ENCODE data around the gene TRIM62. TPM values are rescaled to one million over a fixed set of nuclear protein-coding genes. Genes with fewer than 3 reads are reported as not detected.
"Not testable (repeated sequence)": the region's sequence is repeated elsewhere in the genome, so short reads cannot be mapped to it uniquely, and the experiment has no call there.

Gene TRIM62
- total RNA-seq, 1 donor from 2014 or later, result 1.4 TPM

- Mint-ChIP-seq H3K4me3 (peak overlapping the region; percentile 92), H3K9me3 (peaks cover 2% of the 10 kb centered on the region), H3K4me1 (peaks cover 16% of the 10 kb centered on the region), H3K27ac (peak overlapping the region; percentile 33), H3K36me3 (peaks cover 2% of the 10 kb centered on the region), H3K27me3 (ENCODE audit: insufficient read depth, low read depth) (peaks cover 6% of the 10 kb centered on the region)
- no peaks in the 10 kb centered on the region for H3K4me1 ChIP-seq
- H3F3A ChIP-seq (ENCODE audit: low read depth), result no peaks in the 10 kb centered on the region
- no peaks in the 10 kb centered on the region for H3K36me3 ChIP-seq
- no peak overlapping the region for H3K27ac ChIP-seq
- no peak overlapping the region for H3K9ac ChIP-seq
- peak overlapping the region; percentile 30 for H3K4me3 ChIP-seq
- no peak overlapping the region for H2AFZ ChIP-seq (replicated peaks)
- H3K4me2 ChIP-seq, result no peak overlapping the region
- no peak for TF ChIP-seq EZH2phosphoT487 (IDR thresholded peaks at IDR 0.05)
- DNase-seq (ENCODE audit: low spot score), result no peak
- H3K9me3 ChIP-seq (ENCODE audit: low read depth), result no peaks in the 10 kb centered on the region
- no peaks in the 10 kb centered on the region for H4K20me1 ChIP-seq (ENCODE audit: low read depth)
- H3K27me3 ChIP-seq, result no peaks in the 10 kb centered on the region
- H3K79me2 ChIP-seq (ENCODE audit: low read depth), result no peaks in the 10 kb centered on the region
These were observed 55.3 kb downstream of the TRIM62 start for GRCh38 chr1:33126411-33127000.

- H3K27me3 ChIP-seq; H2AFZ ChIP-seq (replicated peaks); H4K20me1 ChIP-seq (ENCODE audit: low read depth); H3K27me3 Mint-ChIP-seq (ENCODE audit: insufficient read depth, low read depth); H3K79me2 ChIP-seq (ENCODE audit: low read depth); H3K36me3 Mint-ChIP-seq; H3K27ac ChIP-seq; H3K4me3 Mint-ChIP-seq; H3K36me3 ChIP-seq; H3F3A ChIP-seq (ENCODE audit: low read depth); H3K9me3 ChIP-seq (ENCODE audit: low read depth); DNase-seq (ENCODE audit: low spot score); H3K4me3 ChIP-seq; H3K27ac Mint-ChIP-seq; H3K4me1 ChIP-seq; H3K4me2 ChIP-seq; H3K9me3 Mint-ChIP-seq; H3K9ac ChIP-seq: not testable (repeated sequence)
- H3K4me1 Mint-ChIP-seq, result peaks cover 16% of the 10 kb centered on the region
These were observed 57.2 kb downstream of the TRIM62 start for GRCh38 chr1:33124647-33125046.

- Histone ChIP-seq H3K36me3 (no peaks in the 10 kb centered on the region), H2AFZ (replicated peaks) (no peak overlapping the region), H3F3A (ENCODE audit: low read depth) (no peaks in the 10 kb centered on the region), H3K27ac (no peak overlapping the region), H3K9me3 (ENCODE audit: low read depth) (no peaks in the 10 kb centered on the region), H4K20me1 (ENCODE audit: low read depth) (no peaks in the 10 kb centered on the region), H3K9ac (no peak overlapping the region), H3K4me1 (no peaks in the 10 kb centered on the region), H3K79me2 (ENCODE audit: low read depth) (no peaks in the 10 kb centered on the region), H3K27me3 (no peaks in the 10 kb centered on the region), H3K4me2 (no peak overlapping the region), H3K4me3 (no peak overlapping the region)
- no peak for DNase-seq (ENCODE audit: low spot score)
- H3K27me3 Mint-ChIP-seq (ENCODE audit: insufficient read depth, low read depth), result peaks cover 3% of the 10 kb centered on the region
- H3K4me3 Mint-ChIP-seq, result no peak overlapping the region
- peaks cover 16% of the 10 kb centered on the region for H3K4me1 Mint-ChIP-seq
- no peaks in the 10 kb centered on the region for H3K36me3 Mint-ChIP-seq
- peaks cover 2% of the 10 kb centered on the region for H3K9me3 Mint-ChIP-seq
- H3K27ac Mint-ChIP-seq, result no peak overlapping the region
- TF ChIP-seq EZH2phosphoT487 (IDR thresholded peaks at IDR 0.05) (no peak), EZH2 (IDR thresholded peaks at IDR 0.05) (no peak), CTCF (IDR thresholded peaks at IDR 0.05) (no peak)
These were observed 58.6 kb downstream of the TRIM62 start for GRCh38 chr1:33123266-33123665.

GRCh38 chr1:33122483-33123178 is 59.2 kb downstream of the TRIM62 start:
- no peak for TF ChIP-seq CTCF (IDR thresholded peaks at IDR 0.05)
- TF ChIP-seq EZH2 (IDR thresholded peaks at IDR 0.05), result no peak
- no peak for TF ChIP-seq EZH2phosphoT487 (IDR thresholded peaks at IDR 0.05)
- Mint-ChIP-seq H3K9me3 (peaks cover under 1% of the 10 kb centered on the region), H3K4me3 (no peak overlapping the region), H3K36me3 (no peaks in the 10 kb centered on the region), H3K27ac (no peak overlapping the region), H3K27me3 (ENCODE audit: insufficient read depth, low read depth) (peaks cover 3% of the 10 kb centered on the region), H3K4me1 (peaks cover 14% of the 10 kb centered on the region)
- Histone ChIP-seq H2AFZ (replicated peaks) (no peak overlapping the region), H3K36me3 (no peaks in the 10 kb centered on the region), H3K27ac (no peak overlapping the region), H3K4me3 (no peak overlapping the region), H3K79me2 (ENCODE audit: low read depth) (no peaks in the 10 kb centered on the region), H3K4me1 (no peaks in the 10 kb centered on the region), H3K27me3 (no peaks in the 10 kb centered on the region), H3K9ac (no peak overlapping the region), H3K4me2 (no peak overlapping the region), H3F3A (ENCODE audit: low read depth) (no peaks in the 10 kb centered on the region), H3K9me3 (ENCODE audit: low read depth) (no peaks in the 10 kb centered on the region), H4K20me1 (ENCODE audit: low read depth) (no peaks in the 10 kb centered on the region)
- no peak for DNase-seq (ENCODE audit: low spot score)
